ENCODE data around the gene SNX11.

The SNX11 gene, protein sequence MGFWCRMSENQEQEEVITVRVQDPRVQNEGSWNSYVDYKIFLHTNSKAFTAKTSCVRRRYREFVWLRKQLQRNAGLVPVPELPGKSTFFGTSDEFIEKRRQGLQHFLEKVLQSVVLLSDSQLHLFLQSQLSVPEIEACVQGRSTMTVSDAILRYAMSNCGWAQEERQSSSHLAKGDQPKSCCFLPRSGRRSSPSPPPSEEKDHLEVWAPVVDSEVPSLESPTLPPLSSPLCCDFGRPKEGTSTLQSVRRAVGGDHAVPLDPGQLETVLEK

DNA sequence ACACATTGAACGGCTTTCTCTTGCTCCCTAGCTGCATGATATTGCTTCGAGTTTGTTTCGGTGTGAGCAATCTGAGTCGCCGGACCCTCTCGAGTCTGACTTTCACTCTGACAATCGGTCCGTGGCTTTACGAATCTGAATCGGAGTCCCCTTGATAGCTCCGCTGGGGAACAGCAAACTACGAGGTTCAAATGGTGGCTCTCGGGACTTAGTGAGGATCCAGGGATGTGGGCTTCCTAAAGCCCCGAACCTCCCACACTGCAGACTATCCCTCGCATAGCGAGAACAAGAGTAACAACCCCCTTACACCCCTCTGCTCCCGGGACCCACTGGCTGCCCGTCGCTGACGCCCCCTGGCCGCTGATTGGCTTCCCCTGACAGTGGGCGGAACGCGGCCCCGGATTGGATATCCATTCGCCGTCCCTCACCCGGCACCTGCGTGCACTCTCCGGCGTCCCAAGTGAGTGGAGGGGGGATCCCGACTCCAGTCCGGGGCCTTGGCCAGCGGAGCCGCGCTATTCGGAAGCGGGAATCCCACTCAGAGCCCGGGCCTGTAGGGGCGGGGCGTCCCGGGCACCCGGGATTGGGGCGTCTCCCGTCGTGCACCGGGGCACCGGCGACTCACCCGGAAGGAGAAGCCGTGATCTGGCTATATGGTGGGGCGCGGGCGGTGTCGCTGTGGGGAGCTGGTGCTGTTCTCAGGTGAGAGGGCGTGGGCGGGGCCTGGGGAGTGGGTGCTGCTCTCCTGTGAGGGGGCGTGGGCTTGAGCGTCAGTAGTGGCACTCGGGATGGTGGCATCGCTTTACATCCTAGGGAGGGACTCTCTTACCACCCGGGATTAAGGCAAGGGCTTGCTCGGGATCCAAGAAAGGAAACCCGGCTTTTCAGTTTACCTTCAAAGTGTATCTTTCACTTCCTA lies at the start of gene SNX11:
SNX11 (plus strand) TSS at position 630 of the 919 bp plus-strand sequence. CDS start 4,278 bp downstream, outside the sequence.
- TF ChIP-seq, protein P1, sequence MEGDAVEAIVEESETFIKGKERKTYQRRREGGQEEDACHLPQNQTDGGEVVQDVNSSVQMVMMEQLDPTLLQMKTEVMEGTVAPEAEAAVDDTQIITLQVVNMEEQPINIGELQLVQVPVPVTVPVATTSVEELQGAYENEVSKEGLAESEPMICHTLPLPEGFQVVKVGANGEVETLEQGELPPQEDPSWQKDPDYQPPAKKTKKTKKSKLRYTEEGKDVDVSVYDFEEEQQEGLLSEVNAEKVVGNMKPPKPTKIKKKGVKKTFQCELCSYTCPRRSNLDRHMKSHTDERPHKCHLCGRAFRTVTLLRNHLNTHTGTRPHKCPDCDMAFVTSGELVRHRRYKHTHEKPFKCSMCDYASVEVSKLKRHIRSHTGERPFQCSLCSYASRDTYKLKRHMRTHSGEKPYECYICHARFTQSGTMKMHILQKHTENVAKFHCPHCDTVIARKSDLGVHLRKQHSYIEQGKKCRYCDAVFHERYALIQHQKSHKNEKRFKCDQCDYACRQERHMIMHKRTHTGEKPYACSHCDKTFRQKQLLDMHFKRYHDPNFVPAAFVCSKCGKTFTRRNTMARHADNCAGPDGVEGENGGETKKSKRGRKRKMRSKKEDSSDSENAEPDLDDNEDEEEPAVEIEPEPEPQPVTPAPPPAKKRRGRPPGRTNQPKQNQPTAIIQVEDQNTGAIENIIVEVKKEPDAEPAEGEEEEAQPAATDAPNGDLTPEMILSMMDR (conservative IDR thresholded peaks at IDR 0.05; ENCODE audit: low read depth, low read length) = peak; percentile 41

GRCh38 chr17:48058393-48059124 lies 49.0 kb upstream of the SNX11 start:
- Histone ChIP-seq H3K79me2 (ENCODE audit: insufficient read depth, low read depth) (peaks cover 49% of the 10 kb centered on the region), H3K27ac (peak overlapping the region; percentile 20; the same call in 1 of the 2 replicates), H3K36me3 (ENCODE audit: insufficient read depth) (peaks cover 16% of the 10 kb centered on the region; the same call in 1 of the 2 replicates), H3K4me2 (no peak overlapping the region), H3K4me3 (IDR thresholded peaks at IDR 0.05; ENCODE audit: insufficient read depth, low read depth, low read length) (no peak overlapping the region), H3K4me1 (ENCODE audit: low read depth, poor library complexity, severe bottlenecking) (peaks cover 60% of the 10 kb centered on the region), H3K27me3 (ENCODE audit: insufficient read depth, low read depth) (no peaks in the 10 kb centered on the region), H2AFZ (ENCODE audit: low read depth) (no peak overlapping the region), H3K9ac (no peak overlapping the region), H4K20me1 (ENCODE audit: insufficient read depth) (no peaks in the 10 kb centered on the region)
- TF ChIP-seq, protein P1 (conservative IDR thresholded peaks at IDR 0.05; ENCODE audit: low read depth, low read length) = no peak

More for the DNA sequence above, at the start of gene SNX11:
- H3K9ac ChIP-seq = peak within 1 kb of the TSS; percentile 65; the same call in 1 of the 2 replicates
- no peaks in the 10 kb centered on the region for H3K36me3 ChIP-seq (ENCODE audit: insufficient read depth)
- no peaks in the 10 kb centered on the region for H3K27me3 ChIP-seq (ENCODE audit: insufficient read depth, low read depth)
- H3K4me2 ChIP-seq = peak within 1 kb of the TSS; percentile 91
- H4K20me1 ChIP-seq (ENCODE audit: insufficient read depth) = no peaks in the 10 kb centered on the region
- H2AFZ ChIP-seq (ENCODE audit: low read depth) = peak within 1 kb of the TSS; percentile 96
- H3K27ac ChIP-seq = peak within 1 kb of the TSS; percentile 64
- H3K4me3 ChIP-seq (IDR thresholded peaks at IDR 0.05; ENCODE audit: insufficient read depth, low read depth, low read length) = no peak within 1 kb of the TSS
- peaks cover 42% of the 10 kb centered on the region for H3K79me2 ChIP-seq (ENCODE audit: insufficient read depth, low read depth)
- H3K4me1 ChIP-seq (ENCODE audit: low read depth, poor library complexity, severe bottlenecking) = peaks cover 20% of the 10 kb centered on the region

DNA sequence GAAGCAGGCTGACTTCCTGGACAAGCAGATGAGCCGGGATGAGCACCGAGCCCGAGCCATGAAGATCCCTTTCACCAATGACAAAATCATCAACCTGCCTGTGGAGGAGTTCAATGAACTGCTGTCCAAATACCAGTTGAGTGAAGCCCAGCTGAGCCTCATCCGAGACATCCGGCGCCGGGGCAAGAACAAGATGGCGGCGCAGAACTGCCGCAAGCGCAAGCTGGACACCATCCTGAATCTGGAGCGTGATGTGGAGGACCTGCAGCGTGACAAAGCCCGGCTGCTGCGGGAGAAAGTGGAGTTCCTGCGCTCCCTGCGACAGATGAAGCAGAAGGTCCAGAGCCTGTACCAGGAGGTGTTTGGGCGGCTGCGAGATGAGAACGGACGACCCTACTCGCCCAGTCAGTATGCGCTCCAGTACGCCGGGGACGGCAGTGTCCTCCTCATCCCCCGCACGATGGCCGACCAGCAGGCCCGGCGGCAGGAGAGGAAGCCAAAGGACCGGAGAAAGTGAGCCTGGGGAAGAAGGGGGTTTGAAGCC lies 48.4 kb upstream of the SNX11 start:
- H3K9ac ChIP-seq = no peak overlapping the region
- H3K4me1 ChIP-seq (ENCODE audit: low read depth, poor library complexity, severe bottlenecking) = peaks cover 55% of the 10 kb centered on the region
- TF ChIP-seq, protein P1 (conservative IDR thresholded peaks at IDR 0.05; ENCODE audit: low read depth, low read length) = no peak
- H3K36me3 ChIP-seq (ENCODE audit: insufficient read depth) = peaks cover 16% of the 10 kb centered on the region; the same call in 1 of the 2 replicates
- no peaks in the 10 kb centered on the region for H4K20me1 ChIP-seq (ENCODE audit: insufficient read depth)
- peak overlapping the region; percentile 20; the same call in 1 of the 2 replicates for H3K27ac ChIP-seq
- H3K79me2 ChIP-seq (ENCODE audit: insufficient read depth, low read depth) = peaks cover 43% of the 10 kb centered on the region
- H3K4me2 ChIP-seq = no peak overlapping the region
- no peak overlapping the region for H3K4me3 ChIP-seq (IDR thresholded peaks at IDR 0.05; ENCODE audit: insufficient read depth, low read depth, low read length)
- no peaks in the 10 kb centered on the region for H3K27me3 ChIP-seq (ENCODE audit: insufficient read depth, low read depth)
- H2AFZ ChIP-seq (ENCODE audit: low read depth) = no peak overlapping the region

- Histone ChIP-seq H3K4me1 (ENCODE audit: low read depth, poor library complexity, severe bottlenecking) (peaks cover 44% of the 10 kb centered on the region), H3K36me3 (ENCODE audit: insufficient read depth) (peaks cover 16% of the 10 kb centered on the region; the same call in 1 of the 2 replicates), H3K79me2 (ENCODE audit: insufficient read depth, low read depth) (peaks cover 33% of the 10 kb centered on the region; the same call in 1 of the 2 replicates), H3K27me3 (ENCODE audit: insufficient read depth, low read depth) (no peaks in the 10 kb centered on the region), H2AFZ (ENCODE audit: low read depth) (no peak overlapping the region), H3K4me2 (no peak overlapping the region), H3K27ac (no peak overlapping the region), H3K4me3 (IDR thresholded peaks at IDR 0.05; ENCODE audit: insufficient read depth, low read depth, low read length) (no peak overlapping the region), H3K9ac (no peak overlapping the region), H4K20me1 (ENCODE audit: insufficient read depth) (no peaks in the 10 kb centered on the region)
- TF ChIP-seq, protein P1 (conservative IDR thresholded peaks at IDR 0.05; ENCODE audit: low read depth, low read length) = no peak
Measured at GRCh38 chr17:48060249-48060648, 47.3 kb upstream of the SNX11 start.
